ENCODE measurements around the gene ZNF423. TPM values are rescaled to one million over a fixed set of nuclear protein-coding genes. Genes with fewer than 3 reads are reported as not detected.

The ZNF423 gene
- total and polyA plus RNA-seq, 7 donors = 2.3 to 30.7 (median 14.4) TPM

- Histone ChIP-seq H3K4me3 (no peak overlapping the region), H3K4me1 (no peaks in the 10 kb centered on the region), H3K27ac (no peak overlapping the region), H3K27me3 (ENCODE audit: insufficient read depth in 3 of 3, low read length in 2 of 3) (no peaks in the 10 kb centered on the region), H3K36me3 (ENCODE audit: insufficient read depth in 1 of 2, low read depth in 1 of 2) (no peaks in the 10 kb centered on the region), H3K9me3 (no peaks in the 10 kb centered on the region)
- TF ChIP-seq, protein P1, sequence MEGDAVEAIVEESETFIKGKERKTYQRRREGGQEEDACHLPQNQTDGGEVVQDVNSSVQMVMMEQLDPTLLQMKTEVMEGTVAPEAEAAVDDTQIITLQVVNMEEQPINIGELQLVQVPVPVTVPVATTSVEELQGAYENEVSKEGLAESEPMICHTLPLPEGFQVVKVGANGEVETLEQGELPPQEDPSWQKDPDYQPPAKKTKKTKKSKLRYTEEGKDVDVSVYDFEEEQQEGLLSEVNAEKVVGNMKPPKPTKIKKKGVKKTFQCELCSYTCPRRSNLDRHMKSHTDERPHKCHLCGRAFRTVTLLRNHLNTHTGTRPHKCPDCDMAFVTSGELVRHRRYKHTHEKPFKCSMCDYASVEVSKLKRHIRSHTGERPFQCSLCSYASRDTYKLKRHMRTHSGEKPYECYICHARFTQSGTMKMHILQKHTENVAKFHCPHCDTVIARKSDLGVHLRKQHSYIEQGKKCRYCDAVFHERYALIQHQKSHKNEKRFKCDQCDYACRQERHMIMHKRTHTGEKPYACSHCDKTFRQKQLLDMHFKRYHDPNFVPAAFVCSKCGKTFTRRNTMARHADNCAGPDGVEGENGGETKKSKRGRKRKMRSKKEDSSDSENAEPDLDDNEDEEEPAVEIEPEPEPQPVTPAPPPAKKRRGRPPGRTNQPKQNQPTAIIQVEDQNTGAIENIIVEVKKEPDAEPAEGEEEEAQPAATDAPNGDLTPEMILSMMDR (IDR thresholded peaks at IDR 0.05) = no peak
- no peak for ATAC-seq
- intact Hi-C loops (cut with DNase I) = no loop called here
- no peak for DNase-seq
- WGBS, 3 donors = 91 to 92% (median 92%) methylated on average over 12 of the region's 12 CpGs
Measured at GRCh38 chr16:49671333-49671732, 184.6 kb downstream of the ZNF423 start.

DNA sequence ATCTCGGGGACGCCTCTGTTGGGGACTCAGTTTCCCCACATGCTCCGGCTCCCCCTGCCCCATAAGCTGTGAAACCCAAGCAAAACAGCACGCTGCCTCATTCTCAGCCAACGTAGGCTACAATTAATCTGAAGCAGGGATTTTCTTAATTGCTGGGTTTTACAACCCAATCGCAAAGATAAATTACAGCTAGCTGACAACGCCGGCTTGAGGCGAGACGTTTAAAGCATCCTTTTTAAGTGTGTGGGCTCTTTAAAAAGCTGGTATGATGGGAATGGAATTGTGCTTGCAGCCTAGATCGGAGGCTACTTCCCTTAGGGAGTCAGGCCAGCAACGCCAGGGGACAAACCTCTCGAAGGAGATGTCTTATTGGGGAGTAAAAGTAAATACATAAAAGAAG, 185.3 kb downstream of the ZNF423 start:
- TF ChIP-seq, protein P1 (IDR thresholded peaks at IDR 0.05) = no peak
- H3K27ac ChIP-seq = no peak overlapping the region
- DNase-seq (no peak), ATAC-seq (no peak)
- WGBS, 3 donors = 78 to 83% (median 79%) methylated on average over 13 of the region's 13 CpGs
- H3K36me3 ChIP-seq (ENCODE audit: insufficient read depth in 1 of 2, low read depth in 1 of 2) = no peaks in the 10 kb centered on the region
- intact Hi-C loops (cut with DNase I) = no loop called here
- H3K9me3 ChIP-seq = no peaks in the 10 kb centered on the region
- no peaks in the 10 kb centered on the region for H3K27me3 ChIP-seq (ENCODE audit: insufficient read depth in 3 of 3, low read length in 2 of 3)
- peaks cover 3% of the 10 kb centered on the region for H3K4me1 ChIP-seq
- no peak overlapping the region for H3K4me3 ChIP-seq

DNA sequence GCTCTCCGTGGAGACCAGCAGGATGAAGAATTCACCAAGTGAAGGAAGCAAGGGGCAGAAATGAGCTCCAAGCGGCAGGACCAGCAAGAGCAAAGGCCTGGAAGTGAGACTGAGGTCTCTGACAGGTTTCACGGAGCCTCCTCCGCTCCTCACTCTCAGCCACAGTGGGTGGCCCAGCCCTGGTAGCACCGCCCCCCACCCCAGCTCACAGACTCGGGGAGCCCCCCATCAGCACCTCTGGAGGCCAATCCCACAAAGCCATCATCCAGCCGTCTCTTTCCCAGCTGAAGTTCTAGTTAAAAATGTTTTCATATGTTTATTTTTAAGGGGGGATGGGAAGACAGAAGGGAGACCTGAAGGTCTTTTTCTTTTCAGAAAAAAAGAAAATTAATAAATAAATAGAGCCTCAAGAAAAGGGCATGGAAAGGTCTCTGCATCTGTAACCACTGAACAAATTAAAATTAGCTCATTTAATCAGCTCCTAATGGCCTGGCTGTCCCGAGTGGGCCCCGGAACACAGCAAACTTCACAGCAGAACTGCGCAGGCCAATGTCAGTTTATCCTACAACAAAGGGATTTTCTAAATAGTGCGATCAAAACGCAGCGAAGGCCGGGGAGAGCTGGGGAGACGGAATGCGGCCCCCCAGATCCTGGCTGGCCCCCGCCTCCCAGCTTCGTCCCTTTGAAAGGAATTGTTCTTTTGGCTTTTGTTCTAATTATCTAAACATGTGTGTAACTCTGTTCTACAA, 190.3 kb downstream of the ZNF423 start:
- H3K4me3 ChIP-seq = no peak overlapping the region

DNA sequence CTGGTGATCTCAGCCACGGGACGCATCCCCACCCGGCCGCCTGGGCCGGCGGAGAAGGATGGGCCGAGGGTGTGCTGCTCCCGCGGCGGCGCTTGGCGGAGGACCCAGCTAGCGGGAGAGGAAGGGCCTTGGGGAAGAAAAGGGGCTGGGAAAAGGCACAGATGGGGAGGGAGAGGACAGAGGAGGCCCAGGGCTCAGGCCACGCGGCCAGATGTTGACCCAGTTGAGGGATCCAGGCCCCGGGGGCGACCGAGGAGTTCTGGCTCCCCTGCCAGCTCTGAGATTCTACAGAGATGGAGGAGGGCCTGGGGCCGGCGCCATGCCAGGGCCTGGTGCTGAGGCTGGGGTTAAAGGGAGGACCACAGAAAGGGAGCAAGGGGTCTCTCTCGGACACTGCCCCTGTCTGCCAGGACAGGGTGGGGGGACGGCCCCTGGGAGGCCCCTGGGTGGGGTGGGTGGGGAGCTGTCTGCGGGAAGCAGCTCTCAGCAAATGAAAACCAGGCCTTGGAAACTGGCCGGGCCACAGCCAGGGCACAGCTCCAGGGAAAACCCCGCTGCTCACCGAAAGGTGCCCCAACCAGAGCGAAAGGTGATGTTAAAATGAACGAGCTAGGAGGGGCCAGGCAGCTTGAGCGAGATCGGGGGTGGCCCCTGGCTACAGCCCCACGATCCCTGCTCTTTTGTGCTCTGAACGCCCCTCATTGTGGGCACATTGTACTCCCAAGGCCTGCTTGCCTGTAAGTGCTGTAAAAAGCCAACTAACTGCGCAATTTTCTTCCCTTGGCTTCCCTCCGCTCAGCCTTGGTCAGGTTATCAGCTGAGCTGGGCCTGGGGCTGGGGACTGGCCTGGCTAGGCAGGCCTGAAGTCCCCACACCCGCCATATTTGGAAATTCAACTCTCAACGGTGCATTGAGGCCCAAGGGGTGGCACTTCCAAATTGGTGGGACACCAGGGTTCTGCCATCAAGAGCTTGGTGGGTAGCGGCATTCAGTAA, 191.4 kb downstream of the ZNF423 start:
- intact Hi-C loops (cut with DNase I) = no loop called here
- peaks cover 45% of the 10 kb centered on the region for H3K4me1 ChIP-seq
- ATAC-seq = peak in 1 of 4 donors; percentile 3
- H3K36me3 ChIP-seq (ENCODE audit: insufficient read depth in 1 of 2, low read depth in 1 of 2) = no peaks in the 10 kb centered on the region
- DNase-seq = peak; percentile 58 to 70
- H3K27ac ChIP-seq = peak overlapping the region; percentile 41
- TF ChIP-seq, protein P1 (IDR thresholded peaks at IDR 0.05) = no peak
- no peaks in the 10 kb centered on the region for H3K9me3 ChIP-seq
- H3K27me3 ChIP-seq (ENCODE audit: insufficient read depth in 3 of 3, low read length in 2 of 3) = no peaks in the 10 kb centered on the region
- 65 to 81% (median 69%) methylated on average over 32 to 37 of the region's 37 CpGs for WGBS, 3 donors
- H3K4me3 ChIP-seq = peak overlapping the region; percentile 49

More for the DNA sequence above, 190.3 kb downstream of the ZNF423 start:
- 80 to 85% (median 83%) methylated on average over 18 of the region's 18 CpGs for WGBS, 3 donors
- Histone ChIP-seq H3K36me3 (ENCODE audit: insufficient read depth in 1 of 2, low read depth in 1 of 2) (no peaks in the 10 kb centered on the region), H3K9me3 (no peaks in the 10 kb centered on the region), H3K27me3 (ENCODE audit: insufficient read depth in 3 of 3, low read length in 2 of 3) (no peaks in the 10 kb centered on the region), H3K4me1 (peaks cover 45% of the 10 kb centered on the region), H3K27ac (no peak overlapping the region)
- ATAC-seq (no peak), DNase-seq (peak in 1 of 2 donors; percentile 31)
- TF ChIP-seq, protein P1 (IDR thresholded peaks at IDR 0.05) = no peak
- intact Hi-C loops (cut with DNase I) = no loop called here

Data from psoas muscle (tissue), 8 donors.